HG02840 (cell line): Measurements from ENCODE around the gene GPR137.
A peak's percentile ranks its signal among the peaks of the same experiment; 100 is the strongest.
"Not testable (repeated sequence)": the region's sequence is repeated elsewhere in the genome, so short reads cannot be mapped to it uniquely, and the experiment has no call there.

Experiments used
- ATAC-seq: cut with Tn5 transposase; IDR thresholded peaks from one replicate; pipeline ENCODE4 v1.9.1; 2021; ENCODE audit warnings: mild to moderate bottlenecking, moderate library complexity, moderate number of reproducible peaks; ENCODE audit not compliant: unreplicated experiment, low FRiP score

Gene GPR137

DNA sequence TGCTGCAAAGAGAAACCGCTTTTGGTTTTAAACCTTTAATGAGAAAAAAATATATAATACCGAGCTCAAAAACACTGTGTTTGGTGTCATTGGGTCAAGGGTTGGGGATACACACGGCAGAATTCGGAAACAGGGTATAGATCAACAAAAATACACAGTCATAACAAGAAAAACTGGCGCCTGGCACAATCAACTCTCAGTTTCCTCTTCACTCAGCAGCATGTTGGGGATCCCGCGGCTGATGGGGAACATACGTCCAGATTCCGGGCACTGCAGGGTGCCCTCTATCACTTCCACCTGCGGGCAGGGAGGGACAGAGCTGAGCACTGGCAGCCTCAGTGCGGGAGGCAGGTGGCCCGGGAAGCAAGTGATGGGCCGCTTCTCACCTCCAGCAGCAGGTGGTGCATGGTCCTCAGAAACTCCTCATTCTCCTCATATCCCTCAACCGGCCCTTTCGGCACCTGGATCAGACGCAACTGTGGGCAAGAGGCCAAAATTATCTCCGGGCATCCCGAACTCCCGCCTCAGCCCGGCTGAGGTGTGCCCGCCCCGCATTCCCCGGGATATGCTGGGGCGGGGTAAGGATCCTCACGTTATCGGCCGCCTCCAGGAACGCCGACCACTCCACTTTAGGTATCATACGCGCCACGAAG is 31.1 kb downstream of the GPR137 start:
- no peak for ATAC-seq

DNA sequence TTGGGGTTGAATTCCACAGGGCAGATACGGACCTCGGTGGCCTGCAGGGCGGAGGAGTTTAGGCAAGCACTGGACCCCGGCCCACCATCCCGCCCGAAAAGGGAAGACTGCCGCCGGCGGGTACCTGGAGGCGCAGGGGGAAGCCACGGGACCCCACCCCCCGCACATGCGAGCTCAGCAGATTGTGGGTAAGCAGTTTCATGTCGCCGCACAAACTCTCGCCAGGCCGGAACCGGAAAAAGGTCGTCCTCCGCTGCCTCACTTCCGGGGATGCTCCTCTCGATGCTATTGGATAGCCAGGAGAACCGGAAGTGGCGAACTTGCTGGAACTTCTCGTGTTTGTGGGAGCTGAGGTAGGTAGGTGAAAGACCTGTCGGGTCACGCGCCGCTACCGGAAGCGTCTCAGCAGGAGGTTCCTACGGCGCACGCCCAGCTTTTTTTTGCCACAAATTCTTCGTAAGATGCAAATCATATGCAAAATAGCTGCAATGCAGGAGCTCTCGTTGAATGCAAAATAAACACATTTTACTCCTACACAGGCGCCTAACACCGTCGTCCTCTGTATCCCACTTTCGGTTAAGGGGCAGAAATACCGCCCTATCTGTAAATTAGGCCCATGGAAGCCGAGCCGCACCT is 31.8 kb downstream of the GPR137 start, which contains the start of gene TRMT112:
Gene TRMT112, minus strand, starts transcription at position 235 of the 636 bp plus-strand sequence. Its CDS starts 33 bp downstream, at position 202.
- peak; percentile 78 for ATAC-seq

DNA sequence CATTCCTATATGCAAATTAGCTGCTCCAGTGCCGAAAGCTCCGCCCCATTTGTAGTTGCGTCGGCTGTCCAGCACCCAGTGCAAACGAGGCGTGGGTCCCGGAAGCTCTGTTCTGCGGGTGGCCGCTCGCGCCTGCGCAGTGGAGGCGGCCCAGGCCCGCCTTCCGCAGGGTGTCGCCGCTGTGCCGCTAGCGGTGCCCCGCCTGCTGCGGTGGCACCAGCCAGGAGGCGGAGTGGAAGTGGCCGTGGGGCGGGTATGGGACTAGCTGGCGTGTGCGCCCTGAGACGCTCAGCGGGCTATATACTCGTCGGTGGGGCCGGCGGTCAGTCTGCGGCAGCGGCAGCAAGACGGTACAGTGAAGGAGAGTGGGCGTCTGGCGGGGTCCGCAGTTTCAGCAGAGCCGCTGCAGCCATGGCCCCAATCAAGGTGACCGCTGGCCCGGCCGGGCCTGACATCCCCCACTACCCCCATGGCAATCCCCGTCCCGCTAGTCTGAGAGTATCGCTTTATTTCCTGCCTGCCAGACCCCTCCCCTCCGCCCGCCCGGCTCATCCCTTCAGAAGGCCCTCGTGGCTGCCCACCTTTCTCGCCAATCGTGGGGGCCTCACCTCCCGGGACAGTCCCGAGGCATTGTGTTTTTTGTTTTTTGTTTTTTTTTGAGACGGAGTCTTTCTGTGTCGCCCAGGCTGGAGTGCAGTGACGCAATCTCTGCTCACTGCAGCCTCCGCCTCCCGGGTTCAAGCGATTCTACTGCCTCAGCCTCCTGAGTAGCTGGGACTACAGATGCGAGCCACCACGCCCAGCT is 32.5 kb downstream of the GPR137 start, which contains the start of gene PRDX5:
Gene PRDX5, plus strand, starts transcription at position 161 of the 805 bp plus-strand sequence. Its CDS starts 95 bp downstream, at position 256.
- peak; percentile 69 for ATAC-seq

- ATAC-seq, result no peak
These were observed 33.4 kb downstream of the GPR137 start for GRCh38 chr11:64318766-64319761.

DNA sequence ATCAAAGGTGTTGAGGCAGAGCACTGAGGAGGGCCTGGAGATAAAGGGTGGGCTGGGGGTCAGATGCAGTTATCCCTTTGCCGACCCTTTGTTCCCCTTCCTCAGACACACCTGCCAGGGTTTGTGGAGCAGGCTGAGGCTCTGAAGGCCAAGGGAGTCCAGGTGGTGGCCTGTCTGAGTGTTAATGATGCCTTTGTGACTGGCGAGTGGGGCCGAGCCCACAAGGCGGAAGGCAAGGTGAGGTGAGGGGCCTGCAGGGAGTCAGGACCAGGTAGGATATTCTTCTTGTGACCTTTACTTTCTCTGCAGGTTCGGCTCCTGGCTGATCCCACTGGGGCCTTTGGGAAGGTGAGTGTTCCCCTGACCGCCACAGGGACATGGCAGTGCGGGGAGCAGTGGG is 34.9 kb downstream of the GPR137 start:
- no peak for ATAC-seq

DNA sequence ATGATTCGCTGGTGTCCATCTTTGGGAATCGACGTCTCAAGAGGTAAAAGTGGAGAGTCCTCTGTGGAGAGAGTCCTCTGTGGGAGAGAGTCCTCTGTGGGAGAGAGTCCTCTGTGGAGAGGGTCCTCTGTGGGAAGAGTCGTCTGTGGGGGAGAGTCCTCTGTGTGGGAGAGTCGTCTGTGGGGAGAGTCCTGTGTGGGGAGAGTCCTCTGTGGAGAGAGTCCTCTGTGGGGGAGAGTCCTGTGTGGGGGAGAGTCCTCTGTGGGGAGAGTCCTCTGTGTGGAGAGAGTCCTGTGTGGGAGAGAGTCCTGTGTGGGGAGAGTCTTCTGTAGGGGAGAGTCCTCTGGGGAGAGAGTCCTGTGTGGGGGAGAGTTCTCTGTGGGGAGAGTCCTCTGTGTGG is 35.4 kb downstream of the GPR137 start:
- ATAC-seq, result no peak

GRCh38 chr11:64321533-64321932 is 35.9 kb downstream of the GPR137 start:
- no peak for ATAC-seq

GRCh38 chr11:64322925-64323260 is 37.2 kb downstream of the GPR137 start:
- ATAC-seq, result no peak

DNA sequence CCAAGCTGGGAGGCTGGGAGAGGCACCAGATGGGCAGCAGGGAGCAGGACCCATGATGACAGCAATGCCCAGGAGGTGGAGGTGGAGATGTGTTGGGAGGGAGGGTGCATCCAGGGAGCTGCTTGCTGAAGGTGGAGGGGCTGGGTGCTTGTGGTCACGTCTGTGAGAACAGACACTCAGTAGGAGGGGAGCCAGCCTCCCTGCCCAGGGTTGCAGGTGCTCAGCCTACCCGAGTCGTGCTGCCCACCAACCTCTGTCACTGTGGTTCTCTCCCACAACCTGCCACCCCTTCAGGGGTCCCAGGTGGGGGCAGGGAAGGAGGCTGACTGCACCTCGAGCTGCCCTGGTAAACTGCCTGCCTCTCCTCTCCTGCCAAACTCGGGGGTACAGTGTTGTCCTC is 37.7 kb downstream of the GPR137 start:
- ATAC-seq, result no peak

DNA sequence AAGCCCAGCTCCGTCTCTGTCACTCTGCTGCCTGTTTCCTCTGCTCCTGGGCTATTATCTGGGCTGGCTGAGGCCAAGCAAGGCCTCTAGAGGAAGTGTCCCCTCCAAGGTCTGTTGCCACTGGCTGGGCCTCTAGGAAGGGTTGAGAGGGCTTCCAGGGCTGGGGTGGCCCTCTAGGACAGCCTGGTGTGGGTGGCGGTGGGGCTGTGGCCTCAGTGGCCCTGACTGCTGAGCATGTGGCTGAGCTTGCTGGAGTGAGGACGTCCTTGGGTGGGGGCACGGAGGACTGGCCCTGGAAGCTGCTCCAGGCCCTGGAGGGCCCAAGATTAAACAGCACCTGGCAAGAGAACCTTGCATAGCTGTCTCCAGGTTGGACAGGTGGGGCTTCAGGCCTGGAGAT is 38.3 kb downstream of the GPR137 start:
- not testable (repeated sequence) for ATAC-seq

DNA sequence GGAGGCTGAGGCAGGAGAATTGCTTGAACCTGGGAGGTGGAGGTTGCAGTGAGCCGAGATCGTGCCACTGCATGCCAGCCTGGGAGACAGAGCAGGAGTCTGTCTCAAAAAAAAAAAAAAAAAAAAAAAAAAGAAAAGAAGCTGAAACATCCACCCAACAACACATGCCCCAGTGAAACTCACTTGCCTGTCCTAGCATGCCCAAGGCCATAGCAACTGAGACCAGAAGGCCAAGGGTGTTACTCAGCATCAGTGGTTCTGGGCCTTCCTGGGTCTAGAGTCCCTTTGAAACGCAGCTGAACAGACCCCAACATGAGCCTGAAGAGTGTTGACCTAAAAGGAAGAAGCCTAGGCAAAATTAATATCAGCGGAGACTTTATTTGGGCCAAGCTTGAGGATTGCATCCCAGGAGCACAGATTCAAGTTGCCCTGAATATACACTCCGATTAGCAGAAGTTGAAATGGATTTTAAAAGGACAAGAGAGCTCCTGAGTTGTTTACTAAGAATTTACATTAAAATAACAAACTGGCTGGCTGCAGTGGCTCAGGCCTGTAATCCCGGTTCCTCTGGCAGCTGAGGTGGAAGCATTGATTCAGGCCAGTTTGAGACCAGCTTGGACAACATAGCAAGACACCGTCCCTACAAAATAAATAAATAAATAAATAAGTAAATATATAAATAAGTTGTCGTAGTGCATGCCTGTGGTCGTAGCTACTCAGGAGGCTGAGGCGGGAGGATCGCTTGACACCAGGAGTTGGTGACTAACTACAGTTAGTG is 39.2 kb downstream of the GPR137 start:
- no peak for ATAC-seq

DNA sequence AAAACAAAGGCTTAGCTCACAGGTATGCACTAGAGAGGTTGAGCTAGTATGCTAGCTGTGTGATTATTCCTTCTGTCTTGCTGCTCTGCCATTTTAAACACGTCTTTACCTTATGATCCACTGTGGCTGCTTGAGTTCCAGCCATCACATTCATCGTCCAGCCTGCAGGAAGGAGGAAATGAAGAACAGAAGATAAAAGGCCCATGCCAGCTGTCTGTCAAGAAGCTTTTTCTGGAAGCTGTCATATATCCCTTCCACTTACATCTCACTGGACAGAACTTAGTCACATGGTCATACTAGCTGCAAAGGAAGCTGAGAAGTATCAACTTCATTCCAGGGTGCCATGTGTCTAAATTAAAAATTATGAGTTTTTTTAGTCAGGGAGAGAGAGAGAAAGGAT is 41.7 kb downstream of the GPR137 start:
- no peak for ATAC-seq

GRCh38 chr11:64327993-64328392 is 42.3 kb downstream of the GPR137 start:
- ATAC-seq, result no peak

DNA sequence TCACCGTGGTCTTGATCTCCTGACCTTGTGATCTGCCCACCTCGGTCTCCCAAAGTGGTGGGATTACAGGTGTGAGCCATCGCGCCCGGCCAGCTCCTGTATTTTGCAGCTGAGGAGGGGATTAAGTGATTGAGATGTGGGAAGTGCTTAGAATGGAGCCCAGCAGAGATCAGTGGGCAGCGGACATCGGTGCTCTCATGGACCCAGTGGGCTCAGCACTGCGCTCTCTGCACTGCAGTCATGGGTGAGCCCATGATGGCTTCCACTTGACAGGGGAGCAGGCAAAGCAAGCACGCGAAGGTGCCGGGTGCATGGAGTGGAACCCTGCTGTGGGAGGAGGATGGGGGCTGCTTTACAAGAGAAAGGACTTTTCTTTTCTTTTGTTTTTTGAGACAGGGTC is 45.2 kb downstream of the GPR137 start:
- no peak for ATAC-seq

DNA sequence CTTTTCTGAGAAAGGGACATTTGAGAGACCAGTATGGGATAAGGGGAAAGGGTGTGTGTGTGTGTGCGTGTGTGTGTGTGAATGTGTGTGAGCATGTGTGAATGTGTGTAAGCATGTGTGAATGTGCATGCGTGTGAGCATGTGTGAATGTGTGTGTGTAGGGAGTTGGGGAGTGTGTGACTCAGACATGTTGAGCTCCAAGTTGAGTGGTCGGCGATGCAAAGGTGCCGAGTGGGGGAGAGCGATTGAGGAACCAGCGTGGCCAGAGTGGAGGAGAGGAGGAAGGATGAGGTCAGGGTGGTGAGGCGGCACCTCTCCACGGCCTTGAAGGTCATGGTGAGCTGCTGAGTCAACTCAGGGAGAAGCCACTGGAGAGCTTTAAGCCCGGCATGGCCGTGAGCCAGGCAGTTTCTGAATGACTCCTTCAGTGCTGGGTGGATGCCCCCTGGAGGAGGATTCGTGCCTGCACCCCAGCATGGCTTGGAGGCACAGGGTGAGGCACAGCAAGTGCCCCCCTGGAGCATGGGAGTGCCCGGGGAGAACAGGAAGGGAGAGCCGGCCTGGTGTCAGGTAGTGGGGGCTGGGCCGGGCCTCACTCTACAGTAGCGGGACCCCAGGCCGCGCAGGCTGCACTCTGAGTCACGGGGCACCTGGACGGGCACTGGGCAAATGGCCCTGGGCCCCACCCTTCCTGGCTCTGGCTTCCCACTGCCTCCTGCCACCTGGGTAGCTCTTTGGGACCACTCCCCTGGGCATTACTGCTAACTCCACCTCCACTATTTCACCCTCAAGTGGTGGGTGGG is 46.1 kb downstream of the GPR137 start:
- ATAC-seq, result no peak

DNA sequence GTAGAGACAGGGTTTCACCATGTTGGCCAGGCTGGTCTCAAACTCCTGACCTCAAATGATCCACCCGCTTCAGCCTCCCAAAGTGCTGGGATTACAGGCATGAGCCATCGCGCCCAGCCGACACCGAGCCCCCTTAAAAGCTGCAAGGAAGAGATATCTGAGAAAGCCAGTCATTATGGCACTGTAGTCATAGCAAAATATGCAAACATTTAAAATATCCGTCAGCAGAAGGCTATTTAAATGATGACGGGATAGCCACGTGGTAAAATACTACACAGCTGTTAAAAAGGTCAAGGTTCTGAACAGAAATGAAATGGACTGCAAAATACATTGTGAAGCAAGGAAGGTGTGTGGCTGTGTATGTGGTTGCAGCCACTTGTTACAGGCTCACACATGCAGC is 47.9 kb downstream of the GPR137 start:
- ATAC-seq, result no peak

- ATAC-seq, result peak; percentile 57
These were observed 49.4 kb downstream of the GPR137 start for GRCh38 chr11:64334764-64335735.
